Cardiac muscle cell (in vitro differentiated cells and primary cell): ENCODE measurements around the gene IRF3. TPM values are rescaled to one million over a fixed set of nuclear protein-coding genes. Genes with fewer than 3 reads are reported as not detected.

ENCODE experiments used
- DNase-seq, 2 donors: peaks; one replicate each; pipeline versions ENCODE4 v3.0.0 to v3.0.0-alpha.2; 2010 to 2017; ENCODE audit warnings: low read depth in 1 of 2, low spot score in 1 of 2
- H3K27ac ChIP-seq: fragments of 200-600 bp; sonication (generic); 2 replicates; pipeline ENCODE4 v1.5.1; 2016
- H3K27me3 ChIP-seq: fragments of 200-600 bp; sonication (generic); 2 replicates; pipeline ENCODE4 v1.6.0; 2016; ENCODE audit warnings: control low read depth
- H3K36me3 ChIP-seq: fragments of 200-600 bp; sonication (generic); 2 replicates; pipeline ENCODE4 v1.5.1; 2016; ENCODE audit warnings: control low read depth
- H3K4me1 ChIP-seq: fragments of 200-600 bp; sonication (generic); 2 replicates; pipeline ENCODE4 v1.8.1; 2017; ENCODE audit warnings: low read depth, mild to moderate bottlenecking, mixed run types
- H3K4me3 ChIP-seq: fragments of 200-600 bp; sonication (generic); 2 replicates; pipeline ENCODE4 v1.5.1; 2016; ENCODE audit warnings: mild to moderate bottlenecking
- H3K9me3 ChIP-seq: fragments of 200-600 bp; sonication (generic); 2 replicates; pipeline ENCODE4 v1.5.1; 2017; ENCODE audit warnings: low read depth, mild to moderate bottlenecking, control low read depth
- polyA plus RNA-seq: library from polyadenylated mRNA; unstranded; fragments of >200 nt; fragmentation: Nextera tagmentation; extraction: Ambion mirVana; gene quantifications from 2 replicates; pipeline ENCODE4 v1.2.1, GENCODE V29; 2016
- total RNA-seq: library from RNA; depleted of rRNA; stranded (reverse); fragments of >200 nt; gene quantifications from 2 replicates; pipeline ENCODE4 v1.2.3, GENCODE V29; 2016
- TF ChIP-seq, protein P1 (sequence below): IDR thresholded peaks from 2 replicates; pipeline ENCODE4 v1.5.1; 2012; ENCODE audit warnings: low read depth, mild to moderate bottlenecking, low read length

Gene IRF3
- total and polyA plus RNA-seq, 2 experiments from 2014 or later = 37.6 to 145 TPM

DNA sequence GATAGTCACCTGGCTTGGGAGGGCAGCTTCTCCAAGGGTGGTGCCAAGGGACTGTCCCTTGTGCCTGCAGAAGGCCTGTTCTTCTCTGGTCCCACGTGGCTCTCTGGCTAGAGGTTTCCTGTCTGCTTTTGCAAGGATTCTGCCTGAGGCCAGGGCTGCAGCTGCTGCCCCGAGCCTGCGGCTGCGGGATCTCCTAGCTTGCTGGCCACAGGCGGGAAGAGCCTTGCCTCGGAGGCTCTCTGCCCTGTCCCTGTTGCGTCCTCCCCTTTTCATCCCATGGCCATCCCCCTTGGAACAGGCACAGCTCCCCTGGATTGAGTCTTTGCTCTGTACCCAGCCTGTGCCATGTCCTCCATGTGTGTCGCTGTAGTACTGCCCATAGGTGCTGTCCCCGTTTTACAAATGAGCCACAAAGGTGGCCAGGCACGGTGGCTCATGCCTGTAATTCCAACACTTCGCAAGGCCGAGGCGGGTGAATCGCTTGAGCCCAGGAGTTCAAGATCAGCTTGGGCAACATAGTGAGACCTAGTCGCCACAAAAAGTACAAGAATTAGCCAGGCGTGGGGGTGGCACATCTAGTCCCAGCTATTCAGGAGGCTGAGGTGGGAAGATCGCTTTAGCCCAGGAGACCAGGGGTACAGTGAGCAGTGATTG is 9.1 kb downstream of the IRF3 start:
- Histone ChIP-seq H3K27ac (no peak overlapping the region), H3K36me3 (peaks cover 47% of the 10 kb centered on the region), H3K9me3 (no peaks in the 10 kb centered on the region), H3K27me3 (no peaks in the 10 kb centered on the region), H3K4me3 (no peak overlapping the region), H3K4me1 (no peaks in the 10 kb centered on the region)
- TF ChIP-seq, protein P1, sequence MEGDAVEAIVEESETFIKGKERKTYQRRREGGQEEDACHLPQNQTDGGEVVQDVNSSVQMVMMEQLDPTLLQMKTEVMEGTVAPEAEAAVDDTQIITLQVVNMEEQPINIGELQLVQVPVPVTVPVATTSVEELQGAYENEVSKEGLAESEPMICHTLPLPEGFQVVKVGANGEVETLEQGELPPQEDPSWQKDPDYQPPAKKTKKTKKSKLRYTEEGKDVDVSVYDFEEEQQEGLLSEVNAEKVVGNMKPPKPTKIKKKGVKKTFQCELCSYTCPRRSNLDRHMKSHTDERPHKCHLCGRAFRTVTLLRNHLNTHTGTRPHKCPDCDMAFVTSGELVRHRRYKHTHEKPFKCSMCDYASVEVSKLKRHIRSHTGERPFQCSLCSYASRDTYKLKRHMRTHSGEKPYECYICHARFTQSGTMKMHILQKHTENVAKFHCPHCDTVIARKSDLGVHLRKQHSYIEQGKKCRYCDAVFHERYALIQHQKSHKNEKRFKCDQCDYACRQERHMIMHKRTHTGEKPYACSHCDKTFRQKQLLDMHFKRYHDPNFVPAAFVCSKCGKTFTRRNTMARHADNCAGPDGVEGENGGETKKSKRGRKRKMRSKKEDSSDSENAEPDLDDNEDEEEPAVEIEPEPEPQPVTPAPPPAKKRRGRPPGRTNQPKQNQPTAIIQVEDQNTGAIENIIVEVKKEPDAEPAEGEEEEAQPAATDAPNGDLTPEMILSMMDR = no peak
- no peak for DNase-seq

DNA sequence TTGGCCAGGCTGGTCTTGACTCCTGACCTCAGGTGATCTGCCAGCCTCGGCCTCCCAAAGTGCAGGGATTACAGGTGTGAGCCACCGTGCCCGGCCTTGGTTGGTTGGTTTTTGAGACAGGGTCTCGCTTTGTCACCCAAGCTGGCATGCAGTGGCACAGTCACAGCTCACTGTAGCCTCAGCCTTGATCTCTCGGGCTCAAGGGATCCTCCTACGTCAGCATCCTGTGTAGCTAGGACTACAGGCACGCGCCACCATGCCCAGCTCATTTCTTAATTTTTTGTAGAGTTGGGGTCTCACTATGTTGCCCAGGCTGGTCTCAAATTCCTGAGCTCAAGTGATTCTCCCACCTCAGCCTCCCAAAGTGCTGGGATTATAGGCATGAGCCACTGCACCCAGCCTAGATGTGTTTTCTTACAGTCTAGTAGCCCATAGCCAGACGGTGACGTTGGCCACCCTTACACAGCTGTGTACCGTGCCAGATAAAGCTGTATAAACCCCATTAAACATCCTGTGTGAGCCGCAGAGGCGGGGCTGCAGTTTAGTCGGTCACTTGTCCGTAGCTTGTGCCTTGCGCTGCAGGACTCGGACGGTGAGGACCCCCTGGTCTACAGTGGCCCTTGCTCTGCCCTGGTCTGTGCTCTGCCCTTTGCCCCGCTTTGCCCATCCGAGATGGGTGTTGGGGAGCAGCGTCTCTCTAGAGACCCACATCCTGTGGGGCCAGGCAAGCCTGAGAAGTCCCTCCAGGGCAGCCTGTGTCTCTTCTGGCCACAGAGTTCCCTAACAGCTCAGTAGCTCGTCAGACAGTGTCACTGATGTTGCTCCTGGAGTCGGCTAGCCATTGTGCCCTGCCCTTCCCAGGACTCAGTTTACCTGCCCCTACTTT is 9.8 kb downstream of the IRF3 start:
- Histone ChIP-seq H3K27ac (no peak overlapping the region), H3K4me1 (no peaks in the 10 kb centered on the region), H3K9me3 (no peaks in the 10 kb centered on the region), H3K36me3 (peaks cover 44% of the 10 kb centered on the region), H3K4me3 (no peak overlapping the region), H3K27me3 (no peaks in the 10 kb centered on the region)
- TF ChIP-seq, protein P1 = no peak
- DNase-seq = no peak

DNA sequence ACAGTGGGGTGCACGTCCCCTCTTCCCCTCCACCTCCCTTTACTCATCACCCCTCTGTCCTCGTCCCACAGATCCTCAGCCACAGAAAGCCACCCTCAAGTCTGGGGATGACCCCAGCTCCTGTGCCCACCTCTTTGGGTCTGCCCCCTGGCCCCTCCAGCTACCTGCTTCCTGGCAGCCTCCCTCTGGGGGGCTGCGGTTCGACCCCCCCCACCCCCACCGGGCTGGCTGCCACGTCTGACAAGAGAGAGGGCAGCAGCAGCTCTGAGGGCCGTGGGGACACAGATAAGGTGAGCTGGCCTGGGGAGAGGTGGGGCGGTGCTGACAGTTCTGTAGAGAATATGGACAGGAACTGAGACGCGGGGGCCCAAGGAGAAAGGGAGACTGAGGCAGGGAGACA is 11.1 kb downstream of the IRF3 start:
- Histone ChIP-seq H3K27me3 (no peaks in the 10 kb centered on the region), H3K4me1 (no peaks in the 10 kb centered on the region), H3K9me3 (no peaks in the 10 kb centered on the region), H3K36me3 (peaks cover 47% of the 10 kb centered on the region), H3K4me3 (no peak overlapping the region), H3K27ac (no peak overlapping the region)
- no peak for DNase-seq
- TF ChIP-seq, protein P1 = no peak

DNA sequence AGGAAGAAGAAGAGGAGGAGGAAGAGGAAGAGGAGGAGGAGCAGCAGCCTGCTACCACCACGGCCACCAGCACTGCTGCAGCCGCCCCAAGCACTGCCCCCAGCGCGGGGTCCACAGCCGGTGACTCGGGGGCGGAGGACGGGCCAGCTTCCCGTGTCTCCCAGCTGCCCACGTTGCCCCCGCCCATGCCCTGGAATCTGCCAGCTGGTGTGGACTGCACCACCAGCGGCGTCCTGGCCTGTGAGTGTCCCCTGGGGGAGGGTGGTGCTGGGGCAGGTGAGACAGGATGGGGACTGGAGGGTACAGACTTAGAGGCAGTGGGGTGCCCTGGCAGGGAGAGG is 12.2 kb downstream of the IRF3 start:
- TF ChIP-seq, protein P1 = no peak
- no peaks in the 10 kb centered on the region for H3K4me1 ChIP-seq
- no peak overlapping the region for H3K27ac ChIP-seq
- DNase-seq = no peak
- H3K27me3 ChIP-seq = no peaks in the 10 kb centered on the region
- H3K9me3 ChIP-seq = no peaks in the 10 kb centered on the region
- no peak overlapping the region for H3K4me3 ChIP-seq
- peaks cover 48% of the 10 kb centered on the region for H3K36me3 ChIP-seq

DNA sequence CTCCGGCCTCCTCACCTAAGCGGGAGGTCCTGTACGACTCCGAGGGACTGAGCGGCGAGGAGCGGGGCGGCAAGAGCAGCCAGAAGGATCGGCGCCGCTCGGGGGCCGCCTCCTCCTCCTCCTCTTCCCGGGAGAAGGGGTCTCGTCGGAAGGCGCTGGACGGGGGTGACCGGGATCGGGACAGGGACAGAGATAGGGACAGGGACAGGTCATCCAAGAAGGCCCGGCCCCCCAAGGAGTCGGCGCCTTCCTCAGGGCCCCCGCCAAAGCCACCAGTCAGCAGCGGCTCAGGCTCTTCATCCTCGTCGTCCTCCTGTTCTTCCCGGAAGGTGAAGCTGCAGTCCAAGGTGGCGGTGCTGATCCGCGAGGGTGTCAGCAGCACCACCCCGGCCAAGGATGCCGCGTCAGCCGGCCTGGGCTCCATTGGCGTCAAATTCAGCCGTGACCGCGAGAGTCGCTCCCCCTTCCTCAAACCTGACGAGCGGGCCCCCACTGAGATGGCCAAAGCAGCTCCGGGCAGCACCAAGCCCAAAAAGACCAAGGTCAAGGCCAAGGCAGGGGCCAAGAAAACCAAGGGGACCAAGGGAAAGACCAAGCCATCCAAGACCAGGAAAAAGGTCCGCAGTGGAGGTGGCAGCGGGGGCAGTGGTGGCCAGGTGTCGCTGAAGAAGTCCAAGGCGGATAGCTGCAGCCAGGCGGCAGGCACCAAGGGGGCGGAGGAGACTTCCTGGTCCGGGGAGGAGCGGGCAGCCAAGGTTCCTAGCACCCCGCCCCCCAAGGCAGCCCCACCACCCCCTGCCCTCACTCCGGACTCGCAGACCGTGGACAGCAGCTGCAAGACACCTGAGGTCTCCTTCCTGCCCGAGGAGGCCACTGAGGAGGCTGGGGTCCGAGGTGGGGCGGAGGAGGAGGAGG is 12.8 kb downstream of the IRF3 start:
- no peaks in the 10 kb centered on the region for H3K9me3 ChIP-seq
- H3K4me1 ChIP-seq = no peaks in the 10 kb centered on the region
- H3K27ac ChIP-seq = no peak overlapping the region
- TF ChIP-seq, protein P1 = no peak
- no peak for DNase-seq
- H3K36me3 ChIP-seq = peaks cover 48% of the 10 kb centered on the region
- H3K4me3 ChIP-seq = no peak overlapping the region
- no peaks in the 10 kb centered on the region for H3K27me3 ChIP-seq
